CD4-positive, alpha-beta T cell (primary cell): ENCODE measurements around the gene XPNPEP2. TPM values are rescaled to one million over a fixed set of nuclear protein-coding genes. Genes with fewer than 3 reads are reported as not detected.

Experiments used
- ATAC-seq: fragments of 200-7000 bp; cut with Tn5 transposase; one replicate; pipeline ENCODE4 v1.10.0; 2022; ENCODE audit warnings: mild to moderate bottlenecking; ENCODE audit not compliant: poor library complexity
- CTCF ChIA-PET: fragments of 350-600 bp; sonication (Branson Sonifier 250); formaldehyde crosslinking; loops from one replicate; lab custom pipeline; 2021; ENCODE audit warnings: antibody characterized with exemption, inconsistent platforms; lab: Charles Lee
- POLR2A ChIA-PET: fragments of 350-600 bp; sonication (Branson Sonifier 250); formaldehyde crosslinking; loops from one replicate; lab custom pipeline; 2021; ENCODE audit warnings: antibody characterized with exemption, inconsistent platforms; lab: Charles Lee
- DNase-seq, 14 experiments: peaks; one replicate each; pipeline ENCODE4 v3.0.0-alpha.2; 2013 to 2020; ENCODE audit warnings: mixed read lengths in 2 of 14
- H3K27ac ChIP-seq, 2 donors: one replicate each; pipeline versions ENCODE4 v1.5.1 to v1.7.0; 2013; ENCODE audit warnings: low read length in 2 of 2, low read depth in 1 of 2, mild to moderate bottlenecking in 1 of 2
- H3K27me3 ChIP-seq, 2 experiments: 1 replicate in 1 of 2; 2 replicates in 1 of 2; pipeline versions ENCODE4 v1.6.1 to v1.7.0; 2013; ENCODE audit warnings: low read length in 2 of 2, control low read depth in 1 of 2, mild to moderate bottlenecking in 1 of 2, moderate library complexity in 1 of 2; ENCODE audit not compliant: insufficient read depth in 2 of 2, control insufficient read depth in 1 of 2
- H3K36me3 ChIP-seq: one replicate; pipeline ENCODE4 v1.6.1; 2013; ENCODE audit warnings: low read length, control low read depth; ENCODE audit not compliant: insufficient read depth
- H3K4me1 ChIP-seq: one replicate; pipeline ENCODE4 v1.6.1; 2013; ENCODE audit warnings: low read length, control low read depth; ENCODE audit not compliant: insufficient read depth
- H3K4me3 ChIP-seq: one replicate; pipeline ENCODE4 v1.5.1; 2013; ENCODE audit warnings: mild to moderate bottlenecking, low read length, moderate library complexity
- H3K9me3 ChIP-seq, 2 experiments: 1 replicate in 1 of 2; 2 replicates in 1 of 2; pipeline versions ENCODE4 v1.6.1 to v1.7.0; 2013; ENCODE audit warnings: low read length in 2 of 2, mild to moderate bottlenecking in 2 of 2, control low read depth in 1 of 2, moderate library complexity in 1 of 2; ENCODE audit not compliant: control insufficient read depth in 1 of 2, insufficient read depth in 1 of 2
- H3K27ac Mint-ChIP-seq: one replicate; pipeline ENCODE4 v1.8.0; 2020; ENCODE audit warnings: mixed read lengths
- H3K27me3 Mint-ChIP-seq: one replicate; pipeline ENCODE4 v1.8.0; 2021; ENCODE audit warnings: mixed read lengths
- H3K36me3 Mint-ChIP-seq: one replicate; pipeline ENCODE4 v1.8.0; 2021; ENCODE audit warnings: low read depth, mixed read lengths
- H3K4me1 Mint-ChIP-seq: one replicate; pipeline ENCODE4 v1.8.0; 2021; ENCODE audit warnings: low read depth, mixed read lengths
- H3K4me3 Mint-ChIP-seq: one replicate; pipeline ENCODE4 v1.8.0; 2020; ENCODE audit warnings: mild to moderate bottlenecking, mixed read lengths
- H3K9me3 Mint-ChIP-seq: one replicate; pipeline ENCODE4 v1.8.0; 2020; ENCODE audit warnings: mixed read lengths
- CTCF ChIP-seq: fragments of 200-600 bp; IDR thresholded peaks from one replicate; pipeline ENCODE4 v1.8.0; 2022; ENCODE audit warnings: antibody characterized with exemption, mild to moderate bottlenecking
- intact Hi-C, 2 experiments: fragments of 100-400 bp; cut with DNase I in 1 of 2; cut with micrococcal nuclease in 1 of 2; formaldehyde crosslinking; loops; one replicate each; pipeline versions ENCODE4 v1.15.1 to v1.9.0; 2023 to 2025; cut with DNase I, micrococcal nuclease
- total RNA-seq, 174 experiments: library from RNA in 2 of 174; stranded (reverse) in 2 of 174; gene quantifications; one replicate each; pipeline ENCODE4 v1.2.3 and lab custom pipeline; 2021 to 2026

XPNPEP2 gene
- total RNA-seq, 2 experiments from 2014 or later = 0.16 to 0.17 TPM

GRCh38 chrX:129768186-129768585 is 29.4 kb downstream of the XPNPEP2 start:
- Histone ChIP-seq H3K27me3 (no peaks in the 10 kb centered on the region), H3K4me1 (peaks cover 72% of the 10 kb centered on the region), H3K27ac (no peak overlapping the region), H3K9me3 (no peaks in the 10 kb centered on the region), H3K4me3 (no peak overlapping the region), H3K36me3 (no peaks in the 10 kb centered on the region)
- POLR2A ChIA-PET = interaction anchor here (0.7 to 8.8 kb wide), 7 partner anchors 9 to 90 kb away, joined by 3 to 162 read pairs (median 5); partner anchors contain the start of gene SASH3
- ATAC-seq = no peak
- Mint-ChIP-seq H3K36me3 (no peaks in the 10 kb centered on the region), H3K27me3 (no peaks in the 10 kb centered on the region), H3K27ac (peak overlapping the region; percentile 99), H3K9me3 (no peaks in the 10 kb centered on the region), H3K4me1 (peaks cover 66% of the 10 kb centered on the region), H3K4me3 (no peak overlapping the region)
- intact Hi-C loops = no loop called here
- TF ChIP-seq CTCF = no peak
- CTCF ChIA-PET = interaction anchor here (1.1 to 1.5 kb wide), 2 partner anchors 9 to 12 kb away, joined by 3 to 4 read pairs; partner anchors contain the start of gene SASH3
- DNase-seq = no peak

- Histone ChIP-seq H3K4me3 (peak overlapping the region; percentile 20), H3K9me3 (no peaks in the 10 kb centered on the region), H3K27me3 (no peaks in the 10 kb centered on the region), H3K4me1 (peaks cover 78% of the 10 kb centered on the region), H3K27ac (peak overlapping the region in 1 of 2 donors; percentile 69), H3K36me3 (no peaks in the 10 kb centered on the region)
- POLR2A ChIA-PET = interaction anchor here (0.7 to 8.8 kb wide), 11 partner anchors 10 to 90 kb away, joined by 3 to 162 read pairs (median 5); partner anchors contain the start of gene SASH3
- ATAC-seq (no peak), DNase-seq (no peak)
- TF ChIP-seq CTCF = no peak
- H3K4me3 Mint-ChIP-seq = peak overlapping the region; percentile 77
- intact Hi-C loops = loop anchor here in 1 of 2 experiments (1.0 kb wide), 2 partner anchors 9 to 12 kb away; no protein-coding TSS in a partner anchor
- CTCF ChIA-PET = interaction anchor here (1.0 to 1.9 kb wide), 5 partner anchors 9 to 54 kb away, joined by 3 to 5 read pairs (median 3); partner anchors contain the start of gene SASH3
- H3K27ac Mint-ChIP-seq = peak overlapping the region; percentile 99
- H3K27me3 Mint-ChIP-seq = no peaks in the 10 kb centered on the region
- H3K36me3 Mint-ChIP-seq = no peaks in the 10 kb centered on the region
- H3K9me3 Mint-ChIP-seq = no peaks in the 10 kb centered on the region
- H3K4me1 Mint-ChIP-seq = peaks cover 69% of the 10 kb centered on the region
Measured at GRCh38 chrX:129768586-129769466, 30.0 kb downstream of the XPNPEP2 start.

- Mint-ChIP-seq H3K27ac (peak overlapping the region; percentile 99), H3K27me3 (no peaks in the 10 kb centered on the region), H3K4me1 (peaks cover 76% of the 10 kb centered on the region), H3K36me3 (no peaks in the 10 kb centered on the region), H3K4me3 (peak overlapping the region; percentile 77), H3K9me3 (no peaks in the 10 kb centered on the region)
- peaks cover 85% of the 10 kb centered on the region for H3K4me1 ChIP-seq
- no peaks in the 10 kb centered on the region for H3K36me3 ChIP-seq
- ATAC-seq = peak; percentile 89
- H3K27me3 ChIP-seq = no peaks in the 10 kb centered on the region
- POLR2A ChIA-PET = interaction anchor here (0.7 to 8.8 kb wide), 10 partner anchors 11 to 91 kb away, joined by 3 to 162 read pairs (median 5); partner anchors contain the start of gene SASH3
- intact Hi-C loops = loop anchor here in 1 of 2 experiments (1.0 kb wide), 2 partner anchors 9 to 12 kb away; no protein-coding TSS in a partner anchor
- peak overlapping the region in 1 of 2 donors; percentile 69 for H3K27ac ChIP-seq
- peak overlapping the region; percentile 20 for H3K4me3 ChIP-seq
- no peaks in the 10 kb centered on the region for H3K9me3 ChIP-seq
- no peak for TF ChIP-seq CTCF
- peak; percentile 48 to 94 (median 70) for DNase-seq
- CTCF ChIA-PET = interaction anchor here (1.0 to 1.9 kb wide), 4 partner anchors 9 to 54 kb away, joined by 3 to 5 read pairs (median 4); no protein-coding TSS in a partner anchor
Measured at GRCh38 chrX:129769467-129770154, 30.8 kb downstream of the XPNPEP2 start.
